WTC11 (cell line): Measurements from ENCODE around the gene KLK6. TPM values are rescaled to one million over a fixed set of nuclear protein-coding genes. Genes with fewer than 3 reads are reported as not detected.

Experiments
- ATAC-seq: fragments of 200-7000 bp; cut with Tn5 transposase; 2 replicates; pipeline ENCODE4 v1.10.0; 2021; ENCODE audit warnings: mild to moderate bottlenecking, moderate library complexity
- CTCF ChIA-PET: fragments of 300-600 bp; sonication (Branson Sonifier 250); formaldehyde crosslinking; loops from one replicate; lab custom pipeline; 2021; ENCODE audit warnings: antibody characterized with exemption; lab: Charles Lee
- POLR2A ChIA-PET: fragments of 350-600 bp; sonication (Branson Sonifier 250); formaldehyde crosslinking; loops from one replicate; lab custom pipeline; 2021; ENCODE audit warnings: antibody characterized with exemption; lab: Charles Lee
- DNase-seq: peaks from one replicate; pipeline ENCODE4 v3.0.0; 2021; ENCODE audit warnings: low spot score
- H3K27ac Mint-ChIP-seq: 2 replicates; pipeline ENCODE4 v1.8.0; 2021; ENCODE audit warnings: mixed read lengths
- H3K27me3 Mint-ChIP-seq: 2 replicates; pipeline ENCODE4 v1.8.0; 2021; ENCODE audit warnings: low read depth, mild to moderate bottlenecking, moderate library complexity, mixed read lengths
- H3K36me3 Mint-ChIP-seq: 2 replicates; pipeline ENCODE4 v1.8.0; 2021; ENCODE audit warnings: mixed read lengths
- H3K4me1 Mint-ChIP-seq: 2 replicates; pipeline ENCODE4 v1.8.0; 2022; ENCODE audit warnings: mixed read lengths
- H3K4me3 Mint-ChIP-seq: 2 replicates; pipeline ENCODE4 v1.8.0; 2021; ENCODE audit warnings: mild to moderate bottlenecking, moderate library complexity, mixed read lengths
- H3K9me3 Mint-ChIP-seq: 2 replicates; pipeline ENCODE4 v1.8.0; 2021; ENCODE audit warnings: mixed read lengths
- ATF1 ChIP-seq: sonication (generic); formaldehyde crosslinking; IDR thresholded peaks from 2 replicates; pipeline ENCODE4 v1.8.1; 2023; ENCODE audit warnings: mild to moderate bottlenecking, moderate library complexity, missing genetic modification reagents
- CDX4 ChIP-seq: fragments of 250-450 bp; sonication (Bioruptor Pico); IDR thresholded peaks from 2 replicates; pipeline ENCODE4 v1.9.0; 2021; ENCODE audit warnings: moderate library complexity, mild to moderate bottlenecking, inconsistent platforms, borderline replicate concordance
- CREB1 ChIP-seq: sonication (generic); formaldehyde crosslinking; IDR thresholded peaks from 2 replicates; pipeline ENCODE4 v1.8.0; 2023; ENCODE audit warnings: mild to moderate bottlenecking, missing genetic modification reagents
- CREM ChIP-seq: sonication (generic); formaldehyde crosslinking; IDR thresholded peaks from 2 replicates; pipeline ENCODE4 v1.8.1; 2022; ENCODE audit warnings: mild to moderate bottlenecking, missing genetic modification reagents, moderate library complexity
- E2F1 ChIP-seq: sonication (generic); formaldehyde crosslinking; IDR thresholded peaks from 2 replicates; pipeline ENCODE4 v1.8.0; 2022; ENCODE audit warnings: mild to moderate bottlenecking, missing genetic modification reagents
- E2F4 ChIP-seq: sonication (generic); formaldehyde crosslinking; IDR thresholded peaks from 2 replicates; pipeline ENCODE4 v1.8.1; 2022; ENCODE audit warnings: low read depth, mild to moderate bottlenecking, moderate library complexity, missing genetic modification reagents, borderline replicate concordance
- GABPB1 ChIP-seq: sonication (generic); formaldehyde crosslinking; IDR thresholded peaks from 2 replicates; pipeline ENCODE4 v1.8.1; 2023; ENCODE audit warnings: mild to moderate bottlenecking, missing genetic modification reagents
- GRHL2 ChIP-seq: fragments of 250-450 bp; sonication (Bioruptor Pico); IDR thresholded peaks from 2 replicates; pipeline ENCODE4 v1.8.0; 2022; ENCODE audit warnings: mild to moderate bottlenecking, moderate library complexity; ENCODE audit not compliant: insufficient replicate concordance, severe bottlenecking
- GTF2I ChIP-seq: fragments of 250-450 bp; sonication (Bioruptor Pico); conservative IDR thresholded peaks from 2 replicates; pipeline ENCODE4 v1.4.0; 2021; ENCODE audit warnings: mild to moderate bottlenecking
- HMGA2 ChIP-seq: fragments of 250-450 bp; sonication (Bioruptor Pico); IDR thresholded peaks from 2 replicates; pipeline ENCODE4 v1.4.0; 2021; ENCODE audit warnings: mild to moderate bottlenecking, moderate library complexity
- IRF2 ChIP-seq: sonication (generic); formaldehyde crosslinking; IDR thresholded peaks from 2 replicates; pipeline ENCODE4 v1.8.0; 2022; ENCODE audit warnings: low read depth, missing genetic modification reagents, borderline replicate concordance
- MAX ChIP-seq: sonication (generic); formaldehyde crosslinking; IDR thresholded peaks from 2 replicates; pipeline ENCODE4 v1.8.0; 2022; ENCODE audit warnings: mild to moderate bottlenecking, missing genetic modification reagents
- MXD4 ChIP-seq: fragments of 250-450 bp; sonication (Bioruptor Pico); IDR thresholded peaks from 2 replicates; pipeline ENCODE4 v1.8.0; 2021; ENCODE audit warnings: mild to moderate bottlenecking, moderate library complexity, borderline replicate concordance
- PREB ChIP-seq: sonication (generic); formaldehyde crosslinking; IDR thresholded peaks from 2 replicates; pipeline ENCODE4 v1.8.1; 2022; ENCODE audit warnings: mild to moderate bottlenecking, missing genetic modification reagents, moderate library complexity, borderline replicate concordance
- SMAD3 ChIP-seq: sonication (generic); formaldehyde crosslinking; IDR thresholded peaks from 2 replicates; pipeline ENCODE4 v1.8.0; 2022; ENCODE audit warnings: missing genetic modification reagents, mild to moderate bottlenecking, borderline replicate concordance
- SMAD4 ChIP-seq: sonication (generic); formaldehyde crosslinking; IDR thresholded peaks from 2 replicates; pipeline ENCODE4 v1.8.0; 2022; ENCODE audit warnings: mild to moderate bottlenecking, missing genetic modification reagents
- SP1 ChIP-seq: sonication (generic); formaldehyde crosslinking; conservative IDR thresholded peaks from 2 replicates; pipeline ENCODE4 v1.8.1; 2022; ENCODE audit warnings: missing genetic modification reagents
- ZNF263 ChIP-seq: sonication (generic); formaldehyde crosslinking; IDR thresholded peaks from 2 replicates; pipeline ENCODE4 v1.8.1; 2022; ENCODE audit warnings: low read depth, mild to moderate bottlenecking, moderate library complexity, missing genetic modification reagents
- ZNF317 ChIP-seq: sonication (generic); formaldehyde crosslinking; IDR thresholded peaks from 2 replicates; pipeline ENCODE4 v1.8.1; 2023; ENCODE audit warnings: low read depth, mild to moderate bottlenecking, moderate library complexity, missing genetic modification reagents, borderline replicate concordance
- ZNF423 ChIP-seq: fragments of 250-450 bp; sonication (Bioruptor Pico); IDR thresholded peaks from 2 replicates; pipeline ENCODE4 v2.1.2; 2022; ENCODE audit warnings: mild to moderate bottlenecking, moderate library complexity
- ZNF671 ChIP-seq: fragments of 250-450 bp; sonication (Bioruptor Pico); IDR thresholded peaks from 2 replicates; pipeline ENCODE4 v1.8.0; 2021; ENCODE audit warnings: mild to moderate bottlenecking
- total RNA-seq: library from RNA; stranded (reverse); gene quantifications from 3 replicates; pipeline ENCODE4 v1.2.3, GENCODE V29; 2021

Gene KLK6
- total RNA-seq, 1 experiment from 2014 or later: 0.52 TPM

GRCh38 chr19:51012661-51013190, 43.3 kb upstream of the KLK6 start (continued):
- no peak for TF ChIP-seq E2F4 (CRISPR knock-in tag)
- TF ChIP-seq, all 79 proteins: peak for 0

DNA sequence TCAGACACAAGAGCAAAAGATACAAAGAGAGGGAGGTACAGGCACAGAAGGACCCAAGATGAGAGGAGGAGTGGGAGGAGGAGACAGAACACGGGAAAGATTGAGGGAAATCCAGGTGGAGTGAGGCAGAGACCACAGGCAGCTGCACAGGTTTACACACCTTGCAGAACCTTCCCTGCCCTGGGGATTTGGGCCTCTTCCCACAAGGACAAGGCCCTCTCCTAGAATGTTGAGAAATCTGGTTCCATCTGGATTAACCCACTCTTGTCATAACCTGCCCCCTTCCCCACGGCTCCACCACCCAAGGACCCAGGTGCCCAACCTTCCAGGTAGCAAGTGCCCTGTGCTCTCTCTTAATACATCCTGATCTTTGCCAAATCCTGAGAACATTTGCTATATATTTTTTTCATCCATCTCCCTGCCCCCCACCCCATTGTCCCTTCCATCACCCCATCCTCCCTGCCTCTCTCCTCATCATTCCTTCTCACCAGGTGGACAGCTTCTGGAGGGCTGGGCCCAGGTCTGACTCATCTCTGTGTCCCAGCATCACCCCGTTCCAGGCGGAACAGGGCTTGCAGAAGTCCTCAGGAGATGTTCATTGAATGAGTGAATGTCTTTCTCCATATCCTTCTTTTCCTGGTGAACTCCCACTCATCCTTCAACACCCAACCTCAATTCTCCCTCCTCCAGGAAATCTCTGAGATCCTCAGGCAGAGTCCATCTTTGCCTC, 40.8 kb upstream of the KLK6 start:
- POLR2A ChIA-PET: no interaction called here
- ATAC-seq: no peak
- no peaks in the 10 kb centered on the region for H3K9me3 Mint-ChIP-seq
- peaks cover 51% of the 10 kb centered on the region for H3K27me3 Mint-ChIP-seq
- no peak overlapping the region for H3K4me3 Mint-ChIP-seq
- H3K4me1 Mint-ChIP-seq: no peaks in the 10 kb centered on the region
- no peaks in the 10 kb centered on the region for H3K36me3 Mint-ChIP-seq
- H3K27ac Mint-ChIP-seq: no peak overlapping the region
- CTCF ChIA-PET: interaction anchor here (1.2 kb wide), 1 partner anchor 88 kb away, joined by 3 read pairs; no protein-coding TSS in a partner anchor
- no peak for DNase-seq
- TF ChIP-seq HMGA2 (CRISPR knock-in tag) (no peak), SMAD4 (CRISPR knock-in tag) (no peak), SP1 (CRISPR knock-in tag) (no peak), ZNF317 (CRISPR knock-in tag) (no peak), GRHL2 (no peak), ZNF671 (CRISPR knock-in tag) (no peak), ATF1 (CRISPR knock-in tag) (no peak), ZNF423 (no peak), GABPB1 (no peak), MXD4 (CRISPR knock-in tag) (no peak), MAX (no peak), IRF2 (CRISPR knock-in tag) (no peak), GTF2I (CRISPR knock-in tag) (no peak), CREB1 (CRISPR knock-in tag) (no peak), CREM (CRISPR knock-in tag) (no peak), CDX4 (CRISPR knock-in tag) (no peak), E2F1 (CRISPR knock-in tag) (no peak), SMAD3 (CRISPR knock-in tag) (no peak), ZNF263 (CRISPR knock-in tag) (no peak), PREB (CRISPR knock-in tag) (no peak)
